ENCODE measurements around the gene ZBTB22.

DNA sequence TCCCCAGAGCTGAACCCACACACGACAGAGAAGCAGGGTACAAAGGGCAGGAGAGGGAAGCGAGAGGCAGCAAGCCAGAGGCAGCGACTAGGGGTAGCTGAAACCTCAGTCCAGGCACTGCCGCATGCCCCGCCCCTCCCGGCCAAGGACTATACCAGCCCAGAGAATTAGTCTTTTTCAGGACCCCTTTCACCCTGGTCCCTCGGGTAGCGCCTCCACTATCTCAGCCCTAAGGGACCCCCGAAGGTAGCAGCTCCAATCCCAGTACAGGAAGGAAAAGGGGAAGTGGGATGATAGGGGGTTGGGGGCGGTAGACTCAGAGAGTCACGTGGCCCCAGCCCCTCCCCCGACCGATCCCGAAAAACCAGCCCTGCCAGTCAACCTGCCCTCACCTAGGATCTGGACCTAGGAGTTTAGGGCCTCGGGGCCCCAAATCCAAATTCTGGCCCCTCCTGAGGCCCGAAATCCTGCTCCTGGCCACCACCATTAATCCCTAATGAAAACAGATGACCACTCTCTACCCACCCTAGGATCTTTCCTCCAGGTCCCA lies 20.1 kb downstream of the ZBTB22 start:
- TF ChIP-seq, protein P1, sequence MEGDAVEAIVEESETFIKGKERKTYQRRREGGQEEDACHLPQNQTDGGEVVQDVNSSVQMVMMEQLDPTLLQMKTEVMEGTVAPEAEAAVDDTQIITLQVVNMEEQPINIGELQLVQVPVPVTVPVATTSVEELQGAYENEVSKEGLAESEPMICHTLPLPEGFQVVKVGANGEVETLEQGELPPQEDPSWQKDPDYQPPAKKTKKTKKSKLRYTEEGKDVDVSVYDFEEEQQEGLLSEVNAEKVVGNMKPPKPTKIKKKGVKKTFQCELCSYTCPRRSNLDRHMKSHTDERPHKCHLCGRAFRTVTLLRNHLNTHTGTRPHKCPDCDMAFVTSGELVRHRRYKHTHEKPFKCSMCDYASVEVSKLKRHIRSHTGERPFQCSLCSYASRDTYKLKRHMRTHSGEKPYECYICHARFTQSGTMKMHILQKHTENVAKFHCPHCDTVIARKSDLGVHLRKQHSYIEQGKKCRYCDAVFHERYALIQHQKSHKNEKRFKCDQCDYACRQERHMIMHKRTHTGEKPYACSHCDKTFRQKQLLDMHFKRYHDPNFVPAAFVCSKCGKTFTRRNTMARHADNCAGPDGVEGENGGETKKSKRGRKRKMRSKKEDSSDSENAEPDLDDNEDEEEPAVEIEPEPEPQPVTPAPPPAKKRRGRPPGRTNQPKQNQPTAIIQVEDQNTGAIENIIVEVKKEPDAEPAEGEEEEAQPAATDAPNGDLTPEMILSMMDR (IDR thresholded peaks at IDR 0.05 in 8 of 11, conservative IDR thresholded peaks at IDR 0.05 in 3 of 11) = no peak
- no peak for TF ChIP-seq POLR2AphosphoS5 (IDR thresholded peaks at IDR 0.05)
